SK-N-SH treated with all-trans-retinoic acid at 6 μM for 48 hours (cell line): Measurements from ENCODE around the gene FREY1.

Experiments
- ATAC-seq: fragments of 200-7000 bp; cut with Tn5 transposase; 3 replicates; pipeline ENCODE4 v1.9.1; 2020; ENCODE audit warnings: mild to moderate bottlenecking, moderate library complexity
- ARNTL ChIP-seq: fragments of 450-650 bp; formaldehyde crosslinking; IDR thresholded peaks from 2 replicates; pipeline ENCODE4 v1.5.0; 2020; ENCODE audit warnings: low read depth, mild to moderate bottlenecking, moderate library complexity, borderline replicate concordance
- BACH2 ChIP-seq: fragments of 250-450 bp; sonication (Bioruptor Pico); IDR thresholded peaks from 2 replicates; pipeline ENCODE4 v1.9.0; 2021; ENCODE audit warnings: mild to moderate bottlenecking, borderline replicate concordance
- CSDC2 ChIP-seq: fragments of 250-450 bp; sonication (Bioruptor Pico); IDR thresholded peaks from 2 replicates; pipeline ENCODE4 v1.5.0; 2020; ENCODE audit warnings: mild to moderate bottlenecking, moderate library complexity
- ESRRG ChIP-seq: fragments of 250-450 bp; sonication (Bioruptor Pico); IDR thresholded peaks from 2 replicates; pipeline ENCODE4 v1.6.1; 2021; ENCODE audit warnings: mild to moderate bottlenecking
- GLIS3 ChIP-seq: fragments of 250-450 bp; sonication (Bioruptor Pico); IDR thresholded peaks from 2 replicates; pipeline ENCODE4 v1.5.0; 2020; ENCODE audit warnings: mild to moderate bottlenecking, moderate library complexity
- OSR1 ChIP-seq: fragments of 250-450 bp; sonication (Bioruptor Pico); IDR thresholded peaks from 2 replicates; pipeline ENCODE4 v1.8.0; 2022; ENCODE audit warnings: moderate library complexity, mild to moderate bottlenecking, inconsistent platforms
- PATZ1 ChIP-seq: fragments of 250-450 bp; sonication (Bioruptor Pico); IDR thresholded peaks from 2 replicates; pipeline ENCODE4 v1.8.0; 2020; ENCODE audit warnings: mild to moderate bottlenecking, moderate library complexity, borderline replicate concordance
- POU6F1 ChIP-seq: fragments of 250-450 bp; sonication (Bioruptor Pico); IDR thresholded peaks from 2 replicates; pipeline ENCODE4 v1.8.0; 2021; ENCODE audit warnings: low read depth, mild to moderate bottlenecking, moderate library complexity, borderline replicate concordance
- PPARA ChIP-seq: fragments of 250-450 bp; sonication (Bioruptor Pico); IDR thresholded peaks from 2 replicates; pipeline ENCODE4 v1.5.0; 2020; ENCODE audit warnings: mild to moderate bottlenecking, borderline replicate concordance
- RARB ChIP-seq: fragments of 250-450 bp; sonication (Bioruptor Pico); IDR thresholded peaks from 2 replicates; pipeline ENCODE4 v1.8.0; 2021; ENCODE audit warnings: mild to moderate bottlenecking, moderate library complexity
- SNAI2 ChIP-seq: fragments of 250-450 bp; sonication (Bioruptor Pico); IDR thresholded peaks from 2 replicates; pipeline ENCODE4 v1.5.0; 2020; ENCODE audit warnings: mild to moderate bottlenecking, moderate library complexity
- TCF4 ChIP-seq: fragments of 250-450 bp; sonication (Bioruptor Pico); IDR thresholded peaks from 2 replicates; pipeline ENCODE4 v1.8.0; 2021; ENCODE audit warnings: mild to moderate bottlenecking, moderate library complexity, borderline replicate concordance
- TOX ChIP-seq: fragments of 250-450 bp; sonication (Bioruptor Pico); IDR thresholded peaks from 2 replicates; pipeline ENCODE4 v1.8.0; 2021; ENCODE audit warnings: mild to moderate bottlenecking, moderate library complexity, borderline replicate concordance
- ZC3H10 ChIP-seq: fragments of 250-450 bp; sonication (Bioruptor Pico); IDR thresholded peaks from 2 replicates; pipeline ENCODE4 v1.5.1; 2021; ENCODE audit warnings: mild to moderate bottlenecking, moderate library complexity
- ZFP3 ChIP-seq: fragments of 250-450 bp; sonication (Bioruptor Pico); IDR thresholded peaks from 2 replicates; pipeline ENCODE4 v1.5.0; 2020; ENCODE audit warnings: mild to moderate bottlenecking, moderate library complexity
- ZFP30 ChIP-seq: fragments of 450-650 bp; formaldehyde crosslinking; IDR thresholded peaks from 2 replicates; pipeline ENCODE4 v1.5.0; 2022; ENCODE audit warnings: mild to moderate bottlenecking, moderate library complexity
- ZNF565 ChIP-seq: fragments of 450-650 bp; formaldehyde crosslinking; conservative IDR thresholded peaks from 2 replicates; pipeline ENCODE4 v1.5.0; 2020; ENCODE audit warnings: low read depth, mild to moderate bottlenecking, moderate library complexity
- ZNF70 ChIP-seq: fragments of 450-650 bp; formaldehyde crosslinking; IDR thresholded peaks from 2 replicates; pipeline ENCODE4 v1.5.0; 2020; ENCODE audit warnings: mild to moderate bottlenecking, moderate library complexity
- ZNF8 ChIP-seq: fragments of 450-650 bp; formaldehyde crosslinking; IDR thresholded peaks from 2 replicates; pipeline ENCODE4 v1.5.0; 2020; ENCODE audit warnings: mild to moderate bottlenecking, moderate library complexity
- TF ChIP-seq, protein P1 (sequence below): fragments of 250-450 bp; sonication (Bioruptor Pico); IDR thresholded peaks from 2 replicates; pipeline ENCODE4 v1.5.1; 2020; ENCODE audit warnings: low read depth, mild to moderate bottlenecking, moderate library complexity
- TF ChIP-seq, protein P2 (sequence below): fragments of 250-450 bp; sonication (Bioruptor Pico); IDR thresholded peaks from 2 replicates; pipeline ENCODE4 v1.5.1; 2021; ENCODE audit warnings: mild to moderate bottlenecking, moderate library complexity

FREY1 gene

GRCh38 chr11:45922425-45923082 is 15.5 kb upstream of the FREY1 start, which contains the start of gene LARGE2:
TSS of gene LARGE2 (plus strand) at chr11:45922656. CDS start at chr11:45922883, 227 bp downstream.
- TF ChIP-seq ZNF8 (no peak), TCF4 (no peak), TOX (CRISPR knock-in tag) (no peak), ARNTL (no peak), SNAI2 (CRISPR knock-in tag) (no peak), CSDC2 (no peak), ZNF565 (no peak), ESRRG (CRISPR knock-in tag) (no peak), ZFP3 (CRISPR knock-in tag) (no peak), PATZ1 (CRISPR knock-in tag) (no peak), POU6F1 (CRISPR knock-in tag) (no peak), GLIS3 (CRISPR knock-in tag) (no peak), ZFP30 (no peak), ZNF70 (CRISPR knock-in tag) (no peak), OSR1 (CRISPR knock-in tag) (no peak), RARB (CRISPR knock-in tag) (no peak), PPARA (CRISPR knock-in tag) (no peak)
- TF ChIP-seq, protein P1, sequence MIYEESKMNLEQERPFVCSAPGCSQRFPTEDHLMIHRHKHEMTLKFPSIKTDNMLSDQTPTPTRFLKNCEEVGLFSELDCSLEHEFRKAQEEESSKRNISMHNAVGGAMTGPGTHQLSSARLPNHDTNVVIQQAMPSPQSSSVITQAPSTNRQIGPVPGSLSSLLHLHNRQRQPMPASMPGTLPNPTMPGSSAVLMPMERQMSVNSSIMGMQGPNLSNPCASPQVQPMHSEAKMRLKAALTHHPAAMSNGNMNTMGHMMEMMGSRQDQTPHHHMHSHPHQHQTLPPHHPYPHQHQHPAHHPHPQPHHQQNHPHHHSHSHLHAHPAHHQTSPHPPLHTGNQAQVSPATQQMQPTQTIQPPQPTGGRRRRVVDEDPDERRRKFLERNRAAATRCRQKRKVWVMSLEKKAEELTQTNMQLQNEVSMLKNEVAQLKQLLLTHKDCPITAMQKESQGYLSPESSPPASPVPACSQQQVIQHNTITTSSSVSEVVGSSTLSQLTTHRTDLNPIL (CRISPR knock-in tag), result no peak
- TF ChIP-seq, protein P2, sequence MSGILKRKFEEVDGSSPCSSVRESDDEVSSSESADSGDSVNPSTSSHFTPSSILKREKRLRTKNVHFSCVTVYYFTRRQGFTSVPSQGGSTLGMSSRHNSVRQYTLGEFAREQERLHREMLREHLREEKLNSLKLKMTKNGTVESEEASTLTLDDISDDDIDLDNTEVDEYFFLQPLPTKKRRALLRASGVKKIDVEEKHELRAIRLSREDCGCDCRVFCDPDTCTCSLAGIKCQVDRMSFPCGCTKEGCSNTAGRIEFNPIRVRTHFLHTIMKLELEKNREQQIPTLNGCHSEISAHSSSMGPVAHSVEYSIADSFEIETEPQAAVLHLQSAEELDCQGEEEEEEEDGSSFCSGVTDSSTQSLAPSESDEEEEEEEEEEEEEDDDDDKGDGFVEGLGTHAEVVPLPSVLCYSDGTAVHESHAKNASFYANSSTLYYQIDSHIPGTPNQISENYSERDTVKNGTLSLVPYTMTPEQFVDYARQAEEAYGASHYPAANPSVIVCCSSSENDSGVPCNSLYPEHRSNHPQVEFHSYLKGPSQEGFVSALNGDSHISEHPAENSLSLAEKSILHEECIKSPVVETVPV (CRISPR knock-in tag), result no peak
- no peak for ATAC-seq

DNA sequence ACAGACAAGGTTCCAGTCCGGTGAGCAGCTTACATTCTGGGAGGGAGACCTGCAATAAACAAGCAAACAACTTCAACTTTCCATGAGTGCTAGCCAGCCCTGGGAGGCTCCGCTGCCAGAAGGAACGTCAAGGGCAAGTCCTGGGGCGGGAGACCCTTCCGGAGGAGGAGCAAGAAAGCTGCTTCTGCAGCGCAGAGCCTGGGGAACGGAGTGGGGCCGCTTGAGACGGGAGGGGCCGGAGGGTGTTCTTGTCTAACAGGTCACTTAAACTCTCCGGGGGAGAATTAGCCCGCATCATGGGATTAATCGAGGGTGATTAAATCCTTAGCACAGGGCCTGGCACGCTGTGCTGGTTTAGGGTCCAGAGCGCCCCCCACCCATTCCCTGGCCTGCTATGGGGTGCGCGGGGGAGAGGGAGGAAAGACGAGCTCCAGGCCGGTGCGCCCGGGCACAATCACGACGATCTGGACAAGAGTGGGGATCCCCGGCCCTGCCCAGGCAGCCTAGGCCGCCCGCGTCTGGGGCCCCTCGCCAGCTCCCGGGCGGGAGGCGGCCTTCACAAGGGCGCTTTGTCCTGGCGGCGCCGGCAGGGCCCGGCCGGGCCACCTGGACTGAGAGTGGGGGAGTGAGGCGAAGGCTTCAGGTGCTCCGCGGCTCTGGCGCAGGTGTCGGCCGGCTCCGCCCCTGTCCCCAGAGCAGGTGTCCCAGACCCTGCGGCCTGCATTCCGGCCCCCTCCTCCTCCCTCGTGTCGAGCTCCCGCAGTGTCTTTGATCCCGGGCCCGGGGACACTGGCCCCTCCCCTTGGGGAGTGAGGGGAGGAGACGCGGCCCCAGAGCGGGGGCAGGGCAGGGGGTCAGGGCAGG is 14.7 kb upstream of the FREY1 start:
- no peak for ATAC-seq
- no peak for TF ChIP-seq TOX (CRISPR knock-in tag)
- no peak for TF ChIP-seq SNAI2 (CRISPR knock-in tag)
- TF ChIP-seq POU6F1 (CRISPR knock-in tag), result no peak
- no peak for TF ChIP-seq BACH2 (CRISPR knock-in tag)
- no peak for TF ChIP-seq OSR1 (CRISPR knock-in tag)
- TF ChIP-seq RARB (CRISPR knock-in tag), result no peak
- TF ChIP-seq PPARA (CRISPR knock-in tag), result no peak
- TF ChIP-seq TCF4, result no peak
- TF ChIP-seq ZFP30, result no peak
- TF ChIP-seq ZNF8, result no peak
- TF ChIP-seq, protein P2 (CRISPR knock-in tag), result no peak
- no peak for TF ChIP-seq GLIS3 (CRISPR knock-in tag)
- no peak for TF ChIP-seq ZC3H10 (CRISPR knock-in tag)
- no peak for TF ChIP-seq ZNF70 (CRISPR knock-in tag)
